B cell (primary cell): Measurements from ENCODE around the gene VWA5B1.

Experiments
- EZH2 ChIP-seq: IDR thresholded peaks from 2 replicates; pipeline ENCODE4 v1.6.1; 2012; ENCODE audit warnings: borderline replicate concordance, low read depth, mild to moderate bottlenecking, moderate library complexity, low read length; ENCODE audit not compliant: insufficient read depth, poor library complexity, severe bottlenecking
- TF ChIP-seq, protein P1 (sequence below): fragments of 200-600 bp; IDR thresholded peaks from one replicate; pipeline ENCODE4 v1.8.0; 2022; ENCODE audit warnings: antibody characterized with exemption, mild to moderate bottlenecking

DNA sequence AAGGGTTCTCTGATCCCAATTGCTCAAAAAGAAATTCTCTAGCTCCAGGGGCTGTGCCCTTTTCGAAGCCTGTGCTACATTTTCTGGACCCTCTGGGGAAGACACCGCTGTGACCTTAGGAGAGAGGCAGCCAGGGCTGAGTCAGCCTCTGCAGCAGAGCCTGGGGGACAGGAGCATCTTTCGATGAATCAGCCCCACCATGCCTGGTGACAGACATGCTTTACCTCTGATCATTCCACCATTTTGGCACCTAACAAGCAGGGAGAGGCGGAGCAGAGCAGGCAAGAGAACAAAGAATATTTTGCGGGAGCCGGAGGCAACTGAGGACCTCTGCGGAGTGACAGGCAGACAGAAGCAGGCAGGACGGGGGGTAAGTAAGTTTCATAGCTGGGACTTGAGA is 84.9 kb downstream of the VWA5B1 start:
- TF ChIP-seq, protein P1, sequence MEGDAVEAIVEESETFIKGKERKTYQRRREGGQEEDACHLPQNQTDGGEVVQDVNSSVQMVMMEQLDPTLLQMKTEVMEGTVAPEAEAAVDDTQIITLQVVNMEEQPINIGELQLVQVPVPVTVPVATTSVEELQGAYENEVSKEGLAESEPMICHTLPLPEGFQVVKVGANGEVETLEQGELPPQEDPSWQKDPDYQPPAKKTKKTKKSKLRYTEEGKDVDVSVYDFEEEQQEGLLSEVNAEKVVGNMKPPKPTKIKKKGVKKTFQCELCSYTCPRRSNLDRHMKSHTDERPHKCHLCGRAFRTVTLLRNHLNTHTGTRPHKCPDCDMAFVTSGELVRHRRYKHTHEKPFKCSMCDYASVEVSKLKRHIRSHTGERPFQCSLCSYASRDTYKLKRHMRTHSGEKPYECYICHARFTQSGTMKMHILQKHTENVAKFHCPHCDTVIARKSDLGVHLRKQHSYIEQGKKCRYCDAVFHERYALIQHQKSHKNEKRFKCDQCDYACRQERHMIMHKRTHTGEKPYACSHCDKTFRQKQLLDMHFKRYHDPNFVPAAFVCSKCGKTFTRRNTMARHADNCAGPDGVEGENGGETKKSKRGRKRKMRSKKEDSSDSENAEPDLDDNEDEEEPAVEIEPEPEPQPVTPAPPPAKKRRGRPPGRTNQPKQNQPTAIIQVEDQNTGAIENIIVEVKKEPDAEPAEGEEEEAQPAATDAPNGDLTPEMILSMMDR, result no peak
- TF ChIP-seq EZH2, result no peak
